Effector CD4-positive, alpha-beta T cell (primary cell): Measurements from ENCODE around the gene FAM25G. TPM values are rescaled to one million over a fixed set of nuclear protein-coding genes. Genes with fewer than 3 reads are reported as not detected.
"Not testable (repeated sequence)": the region's sequence is repeated elsewhere in the genome, so short reads cannot be mapped to it uniquely, and the experiment has no call there.

Experiments
- DNase-seq: peaks from one replicate; pipeline ENCODE4 v3.0.0-alpha.2; 2020
- total RNA-seq: gene quantifications from one replicate; lab custom pipeline; 2026; lab: John Stamatoyannopoulos, UW

The FAM25G gene
- total RNA-seq = not detected

DNA sequence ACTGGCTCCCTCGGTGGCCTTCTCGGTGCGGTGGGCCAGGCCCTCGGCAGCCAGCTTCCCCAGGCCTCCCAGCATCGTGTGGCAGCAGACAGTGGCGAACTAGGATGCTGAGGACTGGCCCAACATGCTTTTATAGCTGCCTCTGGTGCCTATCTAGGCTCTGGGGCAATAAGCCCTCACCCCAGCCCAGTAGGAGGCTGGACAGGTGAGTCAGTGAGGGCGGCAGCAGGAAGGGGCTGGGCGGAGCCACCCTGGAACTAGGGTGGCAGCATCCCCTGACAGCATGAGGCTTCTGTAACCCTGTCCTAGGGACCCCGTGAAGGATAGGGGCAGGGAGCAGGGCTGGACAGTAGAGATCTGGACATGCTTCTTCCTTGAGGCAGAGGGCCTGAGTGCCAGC is at the start of gene FAM25G:
Gene FAM25G, minus strand, starts transcription at position 101 of the 400 bp plus-strand sequence. Its CDS starts 26 bp downstream, at position 75.
- not testable (repeated sequence) for DNase-seq

DNA sequence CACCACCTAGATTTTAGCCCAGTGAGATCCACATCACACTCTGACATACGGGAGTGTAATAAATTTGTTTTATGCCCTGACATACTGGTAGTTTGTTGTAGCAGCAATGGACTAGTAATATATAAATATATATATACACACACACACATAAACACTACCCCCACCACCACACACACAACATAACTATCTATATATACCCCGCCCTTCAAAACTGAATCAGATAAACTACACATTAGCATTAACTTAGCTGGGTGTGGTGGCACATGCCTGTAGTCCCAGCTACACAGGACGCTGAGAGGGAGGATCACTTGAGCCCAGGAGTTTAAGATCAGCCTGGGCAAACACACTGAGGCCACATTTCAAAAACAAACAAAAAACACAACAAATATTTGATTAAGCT is 44.9 kb upstream of the FAM25G start:
- not testable (repeated sequence) for DNase-seq

DNA sequence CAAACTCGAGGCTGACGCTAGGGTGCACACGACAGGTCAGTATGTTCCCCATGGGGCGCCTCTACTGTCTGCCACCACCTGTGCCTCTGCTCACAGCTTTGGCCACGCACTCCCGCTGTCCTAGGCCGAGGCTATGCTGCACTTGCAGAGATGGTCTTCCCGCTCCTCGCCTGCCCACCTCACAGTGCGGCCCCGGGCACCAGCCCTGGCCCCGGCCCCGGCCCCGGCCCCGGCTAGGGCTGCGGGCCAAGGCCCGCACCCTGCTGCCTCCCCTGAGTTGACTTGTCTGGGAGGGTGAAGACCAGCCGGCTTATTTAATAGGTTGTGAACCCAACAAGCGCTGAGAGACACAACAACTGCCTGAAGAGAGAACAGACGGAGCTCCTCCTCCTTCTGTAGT is 32.0 kb upstream of the FAM25G start, which contains the start of gene AGAP9:
Gene AGAP9, minus strand, starts transcription at position 164 of the 400 bp plus-strand sequence. Its CDS starts 112 bp downstream, at position 52.
- DNase-seq = not testable (repeated sequence)

DNA sequence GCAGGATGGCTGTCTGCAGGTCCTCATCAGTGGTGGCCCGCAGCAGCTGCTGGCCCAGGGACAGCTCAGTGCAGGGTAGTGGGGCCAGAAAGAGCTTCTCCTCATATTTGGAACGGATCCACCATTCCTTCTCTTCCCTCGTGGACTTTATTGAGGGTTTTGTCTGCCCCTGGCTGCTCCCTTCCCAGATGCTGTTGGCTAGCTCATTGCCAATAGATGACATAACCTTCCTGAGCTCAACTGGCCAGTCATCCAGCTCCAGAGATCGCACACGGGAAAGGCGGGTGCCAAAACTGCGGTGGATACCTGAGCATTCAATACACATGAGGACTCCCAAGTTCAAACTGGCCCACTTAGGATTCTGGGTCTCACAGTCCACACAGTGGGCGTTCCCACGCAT is 10.8 kb upstream of the FAM25G start:
- DNase-seq = not testable (repeated sequence)

DNA sequence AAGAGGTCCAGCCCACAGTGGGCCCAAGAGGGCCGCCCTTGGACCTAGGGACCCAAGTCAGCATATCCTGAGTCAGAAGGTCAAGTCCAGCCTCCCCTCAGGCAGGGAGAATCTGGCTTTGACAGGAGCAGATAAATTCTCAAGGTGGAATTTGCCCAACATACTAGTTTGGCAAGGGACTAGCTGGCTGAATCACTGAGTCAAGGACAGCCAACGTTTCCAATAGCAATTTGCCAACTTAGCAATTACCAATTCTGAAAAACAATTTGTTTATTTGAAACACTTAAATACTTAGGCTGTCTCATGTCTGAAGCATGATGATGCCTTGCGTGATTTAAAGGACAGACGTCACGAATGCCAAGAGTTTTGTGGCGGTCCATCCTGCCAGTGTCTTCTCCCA is 2.7 kb upstream of the FAM25G start:
- not testable (repeated sequence) for DNase-seq

DNA sequence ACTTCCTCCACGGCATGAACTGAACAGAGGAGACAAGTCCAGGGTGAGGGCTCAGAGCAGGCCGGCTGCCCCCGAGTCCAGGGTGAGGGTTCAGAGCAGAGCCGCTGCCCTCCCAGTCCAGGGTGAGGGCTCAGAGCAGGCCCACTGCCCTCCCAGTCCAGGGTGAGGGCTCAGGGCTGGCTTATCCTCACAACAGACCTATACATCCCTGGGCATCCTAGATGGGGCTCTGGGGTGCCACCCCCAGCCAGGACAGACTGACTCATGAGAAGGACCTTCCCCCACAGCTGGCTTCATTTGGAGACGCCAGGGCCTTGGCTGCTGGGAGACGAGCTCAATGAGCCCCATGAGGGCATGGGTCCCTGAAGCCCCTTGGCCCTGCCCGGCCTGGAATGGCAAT is 1.9 kb downstream of the FAM25G start:
- not testable (repeated sequence) for DNase-seq

DNA sequence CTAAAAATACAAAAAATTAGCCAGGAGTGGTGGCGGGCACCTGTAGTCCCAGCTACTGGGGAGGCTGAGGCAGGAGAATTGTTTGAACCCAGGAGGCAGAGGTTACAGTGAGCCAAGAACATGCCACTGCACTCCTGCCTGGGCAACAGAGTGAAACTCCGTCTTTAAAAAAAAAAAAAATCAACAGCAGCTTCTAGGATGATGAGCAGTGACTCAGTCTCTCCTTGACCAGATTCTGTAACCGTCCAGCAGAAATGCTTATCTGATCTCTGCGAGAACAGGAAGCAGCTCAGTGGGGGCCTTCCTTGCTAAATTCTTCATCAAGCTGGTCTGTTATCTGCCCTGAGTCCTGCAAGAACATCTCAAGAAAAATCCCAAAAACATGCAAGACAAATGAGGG is 5.6 kb downstream of the FAM25G start:
- DNase-seq = not testable (repeated sequence)

DNA sequence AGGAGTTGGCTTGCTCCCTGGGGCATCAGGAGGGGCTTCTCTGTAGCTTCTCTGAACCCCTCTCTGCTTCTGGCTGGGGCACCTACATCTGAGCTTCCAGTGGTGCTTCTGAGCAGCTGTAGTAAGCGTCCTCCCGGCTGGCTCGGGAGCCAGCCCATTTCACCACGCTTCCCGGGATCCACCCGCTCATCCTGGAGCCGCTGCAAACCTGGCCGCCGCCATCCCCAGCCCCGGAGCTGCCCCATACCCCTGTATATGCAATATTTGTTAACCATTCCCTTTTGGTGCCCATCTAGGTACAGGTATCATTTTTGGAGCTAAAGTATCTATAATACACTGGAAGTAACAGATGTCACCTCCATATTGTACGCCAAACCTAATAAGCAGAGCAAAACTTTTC is 6.7 kb downstream of the FAM25G start:
- not testable (repeated sequence) for DNase-seq

DNA sequence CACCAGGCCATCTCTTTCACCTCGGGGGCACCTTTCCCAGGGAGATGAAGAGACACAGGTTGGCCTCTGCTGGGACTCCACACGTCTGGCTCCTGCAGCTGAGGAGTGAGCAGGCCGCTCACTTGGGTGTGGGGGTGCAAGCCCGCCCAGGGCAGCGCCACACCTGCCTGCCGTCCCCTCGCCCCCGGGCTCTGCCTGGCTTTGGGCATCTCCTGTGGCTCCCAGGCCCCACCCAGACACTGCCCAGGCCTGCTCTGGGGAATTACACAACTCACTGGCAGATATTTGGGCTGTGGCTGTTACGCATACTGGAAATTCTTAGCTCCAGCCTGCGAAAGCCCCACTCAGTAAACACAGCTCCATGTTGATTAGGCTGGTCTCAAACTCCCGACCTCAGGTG is 7.6 kb downstream of the FAM25G start, which contains the start of gene ANXA8:
Gene ANXA8, minus strand, starts transcription at position 193 of the 400 bp plus-strand sequence. Its CDS starts 182 bp downstream, at position 11.
- not testable (repeated sequence) for DNase-seq

DNA sequence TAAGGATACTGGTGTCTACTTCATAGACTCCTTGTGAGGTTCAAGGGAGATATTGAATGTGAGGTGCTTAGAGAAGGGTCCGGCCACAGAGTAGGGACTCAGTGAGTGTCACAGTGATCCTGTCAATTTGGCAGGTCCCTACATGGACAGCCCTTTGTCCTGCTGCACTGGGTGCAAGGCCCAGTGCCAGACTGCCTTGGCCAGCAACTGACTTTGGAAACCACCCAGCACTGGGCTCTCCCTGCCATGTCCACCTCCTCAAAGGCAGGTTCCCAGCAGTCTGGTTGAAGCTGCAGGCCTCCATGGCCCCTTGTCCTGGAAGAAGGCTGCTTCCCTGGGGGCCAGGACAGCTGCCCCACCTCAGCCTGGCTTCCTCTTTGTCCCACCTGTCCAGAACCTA is 9.1 kb downstream of the FAM25G start:
- not testable (repeated sequence) for DNase-seq

DNA sequence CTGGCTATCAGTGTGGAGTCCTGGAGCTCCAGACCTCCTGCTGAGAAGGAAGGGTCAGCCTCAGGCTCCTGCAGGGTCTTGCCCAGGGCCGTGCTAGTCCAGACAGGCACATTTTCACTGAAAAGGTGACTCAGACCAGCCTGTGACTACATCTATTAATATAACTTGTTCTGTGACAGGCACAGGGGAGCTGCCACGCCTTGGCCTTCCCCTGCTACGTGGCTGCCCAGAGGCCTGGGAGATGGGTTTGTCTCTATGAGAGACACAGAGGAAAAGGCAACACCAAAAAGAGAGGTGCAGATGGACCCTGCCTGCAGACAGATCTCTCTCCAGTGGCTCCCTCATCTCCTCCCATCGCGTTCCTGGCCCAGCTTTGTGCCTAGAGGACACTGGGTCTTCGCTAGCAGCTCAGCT is 9.7 kb downstream of the FAM25G start:
- DNase-seq = not testable (repeated sequence)

DNA sequence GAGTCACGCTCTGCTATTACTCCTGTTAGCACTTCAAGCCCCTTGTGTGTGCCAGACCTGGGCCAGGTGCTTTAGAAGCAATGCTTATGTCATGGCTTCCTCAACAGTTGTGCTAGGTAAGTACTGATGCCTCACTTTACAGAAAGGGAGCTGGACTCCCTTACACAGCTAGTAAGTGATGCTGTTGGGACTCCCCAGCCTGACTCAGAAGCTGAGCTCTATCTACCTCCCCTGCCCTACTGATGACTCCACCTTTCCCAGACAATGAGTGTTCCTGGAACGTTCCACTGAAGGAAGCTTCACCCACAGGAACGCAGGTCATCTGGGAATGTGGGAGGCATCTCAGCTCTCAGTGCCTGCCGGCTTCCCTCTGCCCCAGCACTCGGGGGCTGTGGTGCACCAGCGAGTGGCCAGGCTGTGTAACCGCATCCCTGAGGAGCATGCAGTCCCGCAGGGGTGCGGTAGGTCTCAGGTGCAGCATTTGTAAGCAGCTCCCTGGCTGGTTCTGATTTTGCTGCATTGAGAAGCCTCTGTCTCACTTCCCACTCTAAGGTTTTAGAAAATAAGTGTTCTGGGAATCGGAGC is 10.2 kb downstream of the FAM25G start:
- DNase-seq = not testable (repeated sequence)

DNA sequence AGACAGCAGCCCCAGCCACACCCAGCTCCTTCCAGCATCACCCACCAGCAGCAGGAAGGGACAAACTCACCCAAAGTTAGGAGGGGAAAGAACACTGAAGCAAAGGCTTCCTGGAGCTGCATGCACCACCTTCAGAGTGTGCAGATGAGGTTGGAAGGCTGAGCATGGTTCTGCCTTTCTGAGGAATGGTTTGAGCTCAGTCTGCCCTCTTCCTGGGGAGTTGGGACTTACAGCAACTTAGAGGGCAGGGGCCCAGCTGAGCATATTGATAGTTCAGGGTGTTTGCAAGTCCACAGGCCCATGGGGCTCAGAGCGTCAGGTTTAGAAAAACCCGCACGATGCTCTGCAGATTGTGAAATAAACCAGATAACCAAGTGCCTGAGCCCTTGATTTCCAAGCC is 11.4 kb downstream of the FAM25G start:
- DNase-seq = not testable (repeated sequence)

DNA sequence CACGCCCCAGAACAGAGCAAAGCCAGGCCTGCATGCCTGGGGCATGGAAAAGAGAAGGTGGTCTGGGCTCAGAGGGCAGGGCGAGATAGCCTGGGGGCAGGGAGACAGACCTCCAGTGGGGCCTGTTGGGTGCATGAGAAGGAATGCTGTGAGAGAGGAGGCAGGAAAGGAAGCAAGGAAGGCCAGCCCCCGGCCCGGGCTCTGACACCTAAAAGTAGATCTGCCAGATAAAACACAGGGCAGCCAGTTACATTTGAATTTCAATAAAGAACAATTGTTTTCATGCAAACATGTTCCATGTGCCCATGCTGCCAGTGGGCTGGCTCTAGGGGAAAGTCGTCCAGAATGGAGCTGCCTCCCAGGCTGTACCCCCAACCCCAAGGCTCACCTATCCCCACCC is 13.4 kb downstream of the FAM25G start:
- DNase-seq = not testable (repeated sequence)

DNA sequence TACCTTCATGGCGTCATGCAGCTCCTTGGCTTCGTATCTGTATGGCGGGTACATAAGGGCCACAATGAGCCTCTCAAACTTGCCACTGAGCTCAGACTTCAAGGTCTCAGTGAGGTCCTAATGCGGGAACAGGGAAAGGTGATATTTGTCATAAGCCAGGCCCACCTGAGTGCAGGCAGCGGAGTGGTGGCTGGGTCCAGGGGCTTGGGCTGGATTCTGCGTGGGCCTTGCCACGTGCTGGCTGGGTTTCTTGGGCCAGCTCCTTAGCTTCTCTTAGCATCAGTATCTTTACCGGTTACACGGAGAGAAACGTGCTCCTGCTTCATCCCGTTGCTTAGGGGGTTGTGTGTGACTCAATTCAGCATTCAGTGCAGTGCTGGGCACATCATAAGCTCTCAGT is 14.4 kb downstream of the FAM25G start:
- not testable (repeated sequence) for DNase-seq

DNA sequence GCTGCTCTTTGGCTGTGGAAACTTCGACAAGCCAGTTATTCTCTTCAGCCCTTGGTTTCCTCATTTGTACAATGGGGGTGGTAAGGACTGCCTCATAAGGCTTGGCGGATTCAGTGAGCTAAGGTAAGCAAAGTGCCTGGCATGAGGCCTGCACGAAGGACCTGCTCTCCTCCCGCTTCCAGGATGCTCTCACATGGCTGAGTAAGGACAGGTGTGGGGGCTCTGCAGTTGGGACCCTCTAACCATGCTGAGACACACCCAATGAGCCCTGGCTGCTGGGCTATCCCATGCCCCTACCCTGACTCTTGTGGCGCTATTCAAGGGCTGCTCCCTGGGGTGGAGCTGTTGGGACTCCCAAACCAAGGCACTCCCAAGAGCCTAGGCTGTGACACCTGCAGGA is 16.4 kb downstream of the FAM25G start:
- not testable (repeated sequence) for DNase-seq

DNA sequence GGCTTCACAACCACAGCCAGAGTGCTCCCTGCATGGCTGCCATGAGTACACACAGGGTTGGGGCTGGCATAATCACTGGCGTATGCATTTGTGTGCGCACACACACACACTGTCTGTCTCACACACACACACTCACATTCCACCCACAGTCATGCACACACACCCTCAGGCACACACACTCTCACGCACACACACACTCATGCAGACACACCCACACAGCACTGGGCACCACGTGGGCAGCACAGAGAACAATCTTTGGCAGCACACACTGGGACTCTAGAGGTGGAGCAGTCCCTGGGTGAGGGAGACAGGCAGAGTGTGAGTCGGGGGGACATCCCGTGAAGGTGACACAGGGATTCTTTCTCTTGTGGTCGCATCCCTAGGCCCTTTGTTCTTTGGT is 18.0 kb downstream of the FAM25G start:
- not testable (repeated sequence) for DNase-seq

DNA sequence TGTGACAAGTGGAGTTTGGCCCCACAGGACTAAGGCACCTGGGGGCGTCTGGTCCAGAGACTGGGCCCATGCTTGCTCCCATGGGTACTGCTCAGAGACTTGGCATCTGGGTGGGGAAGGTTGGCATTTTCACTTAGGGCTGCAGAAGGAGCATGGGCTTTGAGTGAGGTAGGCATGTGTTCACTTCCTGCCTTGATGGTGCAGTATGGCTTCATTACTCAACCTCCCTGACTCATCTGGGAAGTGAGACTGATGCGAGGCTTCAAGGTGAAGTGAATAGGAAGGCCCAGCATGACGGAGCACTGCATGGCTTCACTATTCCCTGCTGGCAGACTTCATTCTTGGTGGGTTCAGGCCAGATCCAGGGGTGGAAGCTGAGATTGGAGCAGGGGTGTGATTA is 18.9 kb downstream of the FAM25G start:
- not testable (repeated sequence) for DNase-seq

DNA sequence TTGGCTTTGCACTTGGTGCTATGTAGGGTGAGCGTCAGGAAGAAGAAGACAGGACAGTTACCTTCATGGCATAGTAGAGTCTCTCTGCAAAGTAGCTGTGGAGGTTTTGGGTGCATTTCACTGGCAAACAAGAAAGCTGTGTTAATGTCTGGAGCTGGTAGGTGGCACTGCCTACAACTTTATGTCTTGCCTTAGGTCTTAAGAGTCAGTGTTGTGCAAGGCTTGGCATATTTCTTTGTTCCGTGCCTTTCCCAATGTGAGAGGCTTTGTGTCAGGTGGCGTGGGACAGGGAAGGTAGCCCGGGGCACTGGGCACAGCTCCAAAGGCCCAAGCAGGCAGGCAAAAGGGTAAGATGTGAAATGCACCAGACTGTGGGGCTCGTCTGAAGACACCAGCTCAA is 19.4 kb downstream of the FAM25G start:
- not testable (repeated sequence) for DNase-seq

DNA sequence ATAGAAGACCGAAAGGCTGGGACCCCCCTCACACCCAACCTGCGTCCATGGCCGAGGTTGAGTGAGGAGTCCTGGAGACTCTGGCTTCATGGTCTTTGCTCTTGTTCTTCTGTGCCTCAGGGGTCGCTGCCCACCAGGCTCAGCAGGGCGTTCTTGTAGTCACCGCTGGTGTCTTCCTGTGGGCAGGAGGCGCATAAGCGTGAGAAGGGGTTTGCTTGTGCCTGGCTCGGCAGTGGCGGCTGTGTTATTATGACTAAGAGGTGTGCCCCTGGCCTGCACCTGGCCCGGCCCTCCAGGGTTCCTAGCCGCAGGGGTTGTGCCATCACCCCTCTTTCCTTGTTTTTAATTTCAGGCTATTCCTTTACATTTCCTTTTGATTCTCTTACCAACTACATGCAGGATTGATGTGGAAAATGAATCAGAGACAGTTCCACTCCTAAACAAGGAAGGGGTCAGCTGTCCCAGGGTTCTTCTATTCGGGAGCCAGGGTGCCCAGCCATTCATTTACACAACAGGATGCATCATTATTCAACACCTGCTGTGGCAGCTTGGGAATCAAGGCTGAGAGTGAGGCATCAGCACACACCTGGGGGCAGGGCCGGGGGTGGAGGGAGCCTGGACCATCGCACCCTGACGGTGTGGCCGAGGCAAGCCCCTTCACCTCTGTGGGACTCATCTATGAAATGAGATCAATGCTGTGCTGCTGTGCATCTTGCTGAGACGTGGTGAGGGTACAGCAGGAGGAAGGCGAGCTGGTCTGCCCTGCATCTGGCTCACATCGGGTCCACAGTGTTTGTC is 22.6 kb downstream of the FAM25G start:
- DNase-seq = not testable (repeated sequence)

DNA sequence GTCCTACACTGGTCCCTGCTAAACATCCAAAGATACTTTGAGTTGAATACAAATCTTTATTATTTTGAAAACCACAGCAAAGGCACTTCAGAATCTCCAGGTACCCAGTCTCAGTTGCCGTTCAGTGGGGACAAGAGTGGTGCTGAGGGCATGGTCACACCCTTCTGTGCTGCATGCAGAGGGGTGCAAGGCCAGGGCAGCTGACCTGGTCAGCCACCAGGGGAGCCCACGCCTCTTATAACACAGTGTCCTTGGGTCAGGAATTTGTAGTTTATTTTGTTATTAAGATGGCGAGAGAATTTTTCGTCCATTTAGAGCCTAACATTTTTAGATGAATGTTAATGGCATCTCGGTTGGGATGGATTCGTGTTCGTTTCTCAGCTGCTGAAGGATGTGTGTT is 23.5 kb downstream of the FAM25G start:
- not testable (repeated sequence) for DNase-seq

DNA sequence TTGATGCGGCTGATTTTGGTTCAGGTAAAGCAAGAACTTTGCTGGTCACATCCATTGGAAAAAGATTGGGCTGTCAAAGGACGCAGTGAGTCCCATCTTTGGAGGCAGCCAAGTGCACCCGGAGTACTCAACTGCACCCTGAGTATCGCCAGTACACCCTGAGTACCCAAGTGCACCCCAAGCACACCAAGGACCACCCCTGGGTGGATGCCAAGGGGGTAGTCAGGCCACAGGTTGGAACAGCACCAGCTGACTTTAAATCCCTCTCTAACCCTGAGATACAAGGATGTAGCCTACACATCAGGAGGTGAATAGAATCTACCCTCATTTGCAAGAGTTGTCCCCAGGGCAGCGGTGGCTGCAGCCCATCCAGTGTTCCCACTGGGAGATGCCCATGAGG is 24.0 kb downstream of the FAM25G start:
- DNase-seq = not testable (repeated sequence)

DNA sequence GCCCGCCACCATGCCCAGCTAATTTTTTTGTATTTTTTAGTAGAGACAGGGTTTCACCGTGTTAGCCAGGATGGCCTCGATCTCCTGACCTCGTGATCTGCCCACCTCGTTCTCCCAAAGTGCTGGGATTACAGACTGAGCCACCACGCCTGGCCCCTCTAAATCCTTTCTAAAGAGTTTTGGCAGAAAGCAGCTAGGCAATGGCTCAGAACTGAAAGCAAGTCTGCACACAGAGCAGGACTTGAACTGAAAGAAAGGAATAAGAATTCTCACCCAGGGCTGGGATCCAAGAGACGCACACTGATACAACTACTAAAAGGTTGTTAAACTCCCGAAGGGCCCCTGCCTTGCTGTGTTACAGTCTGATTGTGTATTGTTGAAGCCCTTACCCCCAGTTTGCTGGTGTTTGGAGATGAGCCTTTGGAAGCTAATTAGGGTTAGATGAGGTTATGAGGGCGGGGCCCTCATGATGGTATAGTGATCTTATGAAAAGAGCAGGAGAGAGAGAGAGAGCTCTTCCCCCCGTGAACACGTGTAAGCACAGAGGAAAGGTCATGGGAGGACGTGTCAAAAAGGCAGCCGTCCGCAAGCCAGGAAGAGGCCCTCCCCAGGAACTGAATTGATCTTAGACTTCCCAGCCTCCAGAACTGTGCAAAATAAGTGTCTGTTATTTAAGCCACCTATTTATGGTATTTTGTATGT is 26.1 kb downstream of the FAM25G start:
- DNase-seq = not testable (repeated sequence)
